ENCODE data around the gene ELL. TPM values are rescaled to one million over a fixed set of nuclear protein-coding genes. Genes with fewer than 3 reads are reported as not detected.

Gene ELL
- total RNA-seq, 4 donors from 2014 or later = 16.2 to 72.2 (median 18.0) TPM

DNA sequence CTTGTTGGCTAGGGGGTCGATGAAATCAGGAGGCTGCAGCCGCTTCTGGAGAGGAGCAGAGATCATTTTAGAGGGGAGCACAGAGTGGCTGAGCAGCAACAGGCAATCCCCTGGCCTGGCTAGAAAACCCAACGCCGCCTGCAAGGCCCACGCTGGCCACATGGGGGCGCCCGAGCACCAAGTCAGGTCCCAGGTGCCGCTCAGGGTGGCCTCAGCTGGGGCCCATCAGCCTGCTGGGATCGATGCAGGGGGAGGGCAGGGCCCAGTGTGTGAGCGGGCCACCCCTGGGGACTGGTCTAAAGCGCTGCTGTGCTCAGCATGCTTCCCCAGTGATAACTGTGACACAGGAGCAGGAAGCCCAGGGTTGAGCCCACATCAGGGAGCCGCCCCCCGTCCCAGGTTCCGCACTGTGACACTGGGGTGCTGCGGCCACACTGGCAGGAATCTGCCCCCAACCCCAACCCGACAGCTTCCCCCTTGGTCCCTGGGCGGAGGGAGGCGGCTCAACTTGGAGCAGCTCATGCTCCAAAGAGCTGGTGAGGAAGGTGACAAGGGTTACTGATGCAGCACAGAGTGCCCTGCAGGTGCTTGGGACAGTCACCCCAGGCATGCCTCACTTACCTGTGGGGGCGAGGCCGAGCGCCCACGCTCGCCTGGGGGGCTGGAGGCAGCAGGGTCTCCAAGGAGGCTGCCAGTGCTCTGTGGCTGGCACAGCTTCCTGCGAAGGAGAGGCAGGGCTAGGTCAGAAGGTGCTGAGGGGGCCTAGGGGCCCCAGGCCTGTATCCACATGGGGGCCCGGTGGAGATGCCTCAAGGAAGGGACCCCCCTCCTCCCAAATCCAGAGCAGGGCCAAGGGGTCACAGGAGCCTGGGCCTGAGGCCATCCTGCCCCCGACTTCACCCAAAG is 70.7 kb downstream of the ELL start:
- 47% methylated on average over 25 of the region's 26 CpGs; no CpG with 5 or more reads in 1 of the 2 donors for WGBS, 2 donors (ENCODE audit: low coverage in 1 of 2)
- TF ChIP-seq EP300 (IDR thresholded peaks at IDR 0.05; ENCODE audit: low read depth) (no peak), POLR2AphosphoS5 (IDR thresholded peaks at IDR 0.05) (peak in 2 of 3 donors; percentile 43 to 51), POLR2A (IDR thresholded peaks at IDR 0.05) (no peak), CTCF (IDR thresholded peaks at IDR 0.05) (peak; percentile 94 to 99 (median 98))
- peaks cover 0 to 6% (median 5%) of the 10 kb centered on the region in 4 donors for H3K4me1 ChIP-seq
- intact Hi-C loops (cut with DNase I; ENCODE audit: low total_unique reads) = no loop called here
- peak; percentile 90 for DNase-seq
- H3K36me3 ChIP-seq = peaks cover 0 to 29% (median 8%) of the 10 kb centered on the region in 4 donors
- no peaks in the 10 kb centered on the region for H3K9me3 ChIP-seq
- H3K27me3 ChIP-seq = no peaks in the 10 kb centered on the region
- no peak overlapping the region for H3K27ac ChIP-seq
- in situ Hi-C loops (cut with MboI; ENCODE audit: low pct_ligation_motif_present in 1 of 4, low pct_unique_long_range_greater_than_20kb in 1 of 4, low sequenced_read_pairs in 3 of 4) = loop anchor here (25.0 kb wide), 3 partner anchors 136 to 411 kb away; partner anchors contain the start of genes REX1BD (in 2 of the 4) and UPF1 (in 2 of the 4)
- no peak overlapping the region for H3K4me3 ChIP-seq

DNA sequence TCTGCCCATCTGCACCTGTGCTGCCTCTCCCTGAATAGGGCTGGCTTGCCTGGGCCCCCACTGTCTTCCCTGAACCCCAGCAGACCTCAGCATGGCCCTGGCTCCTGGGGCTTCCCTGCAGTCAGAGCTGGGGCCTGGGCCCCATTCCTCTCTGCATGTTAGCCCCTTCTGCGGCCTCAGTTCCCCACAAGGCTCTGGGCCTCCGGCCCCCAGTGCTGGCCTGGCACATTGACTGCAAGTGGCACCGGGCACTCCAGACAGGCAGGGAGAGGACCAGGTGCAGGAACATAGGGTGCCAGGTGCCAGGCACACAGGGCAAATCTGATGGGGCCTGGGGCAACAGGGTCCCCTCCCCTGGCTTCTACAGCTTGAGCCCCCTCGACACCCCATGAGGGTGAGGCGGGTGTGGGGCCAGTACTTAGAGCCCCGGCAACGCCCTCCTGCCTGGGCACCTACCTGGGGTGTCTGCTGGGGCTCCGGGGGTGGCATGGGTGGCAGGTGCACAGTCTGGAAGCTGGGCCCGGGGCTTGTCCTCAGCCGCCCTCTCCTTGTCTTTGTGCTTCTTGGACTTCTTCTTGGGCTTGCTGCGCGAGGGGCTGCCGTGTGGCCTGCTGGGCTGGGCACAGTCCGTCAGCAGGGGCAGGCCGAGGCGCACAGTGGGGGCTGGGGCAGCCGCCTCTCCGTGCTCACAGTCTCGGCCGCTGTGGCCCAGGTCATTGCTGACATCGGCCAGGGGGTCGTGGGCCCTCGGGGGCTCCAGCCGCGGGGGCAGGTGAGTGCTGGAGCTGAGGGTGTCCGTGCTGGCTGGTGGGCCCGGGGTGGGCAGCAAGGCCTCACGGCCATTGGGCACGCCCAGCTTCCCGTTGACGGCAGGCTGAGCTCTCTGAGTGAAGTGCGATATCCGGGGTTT is 71.6 kb downstream of the ELL start:
- in situ Hi-C loops (cut with MboI; ENCODE audit: low pct_ligation_motif_present in 1 of 4, low pct_unique_long_range_greater_than_20kb in 1 of 4, low sequenced_read_pairs in 3 of 4) (loop anchor here (25.0 kb wide), 3 partner anchors 137 to 412 kb away; partner anchors contain the start of genes REX1BD (in 2 of the 4) and UPF1 (in 2 of the 4)), intact Hi-C loops (cut with DNase I; ENCODE audit: low total_unique reads) (no loop called here)
- Histone ChIP-seq H3K27me3 (no peaks in the 10 kb centered on the region), H3K4me1 (peaks cover 5 to 11% (median 8%) of the 10 kb centered on the region in 4 donors), H3K36me3 (peaks cover 0 to 38% (median 10%) of the 10 kb centered on the region in 4 donors), H3K9me3 (no peaks in the 10 kb centered on the region), H3K4me3 (no peak overlapping the region), H3K27ac (no peak overlapping the region)
- no peak for DNase-seq
- no peak for TF ChIP-seq EP300 (IDR thresholded peaks at IDR 0.05; ENCODE audit: low read depth)
- TF ChIP-seq POLR2AphosphoS5 (IDR thresholded peaks at IDR 0.05) = no peak
- no peak for TF ChIP-seq CTCF (IDR thresholded peaks at IDR 0.05)
- no peak for TF ChIP-seq POLR2A (IDR thresholded peaks at IDR 0.05)
- 81% methylated on average over 33 of the region's 33 CpGs; no CpG with 5 or more reads in 1 of the 2 donors for WGBS, 2 donors (ENCODE audit: low coverage in 1 of 2)

DNA sequence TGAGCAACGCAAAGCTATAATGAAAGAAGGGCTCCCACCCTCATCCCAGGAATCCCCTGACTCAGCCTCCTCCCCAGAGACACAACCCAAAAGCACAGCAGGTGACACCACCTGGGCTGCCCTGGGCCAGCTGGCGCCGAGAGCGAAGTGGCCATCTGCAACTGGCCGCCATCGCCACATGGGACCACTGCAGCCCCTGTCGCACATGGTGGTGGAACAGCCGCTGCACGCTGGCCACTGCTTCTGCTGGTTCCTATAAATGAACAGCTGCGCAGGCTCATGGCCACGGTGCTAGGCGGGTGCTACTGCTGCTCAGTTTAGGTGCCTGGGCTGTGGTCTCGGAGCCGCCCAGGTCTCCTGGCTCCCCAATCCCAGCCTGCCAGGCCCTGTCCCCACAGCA is 72.3 kb downstream of the ELL start:
- peaks cover 5 to 14% (median 10%) of the 10 kb centered on the region in 4 donors for H3K4me1 ChIP-seq
- no peaks in the 10 kb centered on the region for H3K9me3 ChIP-seq
- intact Hi-C loops (cut with DNase I; ENCODE audit: low total_unique reads) (loop anchor here (5.0 to 10.0 kb wide), 3 partner anchors 118 to 873 kb away; partner anchors contain the start of genes MAU2 and SUGP1), in situ Hi-C loops (cut with MboI; ENCODE audit: low pct_ligation_motif_present in 1 of 4, low pct_unique_long_range_greater_than_20kb in 1 of 4, low sequenced_read_pairs in 3 of 4) (loop anchor here in 1 of 4 donors (10.0 kb wide), 1 partner anchor 405 kb away; no protein-coding TSS in a partner anchor)
- no peak for TF ChIP-seq CTCF (IDR thresholded peaks at IDR 0.05)
- TF ChIP-seq EP300 (IDR thresholded peaks at IDR 0.05; ENCODE audit: low read depth) = no peak
- TF ChIP-seq POLR2AphosphoS5 (IDR thresholded peaks at IDR 0.05) = no peak
- no peak for TF ChIP-seq POLR2A (IDR thresholded peaks at IDR 0.05)
- H3K4me3 ChIP-seq = no peak overlapping the region
- DNase-seq = no peak
- no peak overlapping the region for H3K27ac ChIP-seq
- WGBS, 2 donors (ENCODE audit: low coverage in 1 of 2) = 98% methylated on average over 14 of the region's 14 CpGs; no CpG with 5 or more reads in 1 of the 2 donors
- no peaks in the 10 kb centered on the region for H3K27me3 ChIP-seq
- peaks cover 0 to 44% (median 13%) of the 10 kb centered on the region in 4 donors for H3K36me3 ChIP-seq

Measured in transverse colon (tissue), 4 donors.